Activated CD4-positive, alpha-beta T cell treated with anti-CD3 and anti-CD28 coated beads for 36 hours (primary cell): ENCODE results near the gene SMPD3. TPM values are rescaled to one million over a fixed set of nuclear protein-coding genes. Genes with fewer than 3 reads are reported as not detected.

Experiments used
- ATAC-seq: fragments of 200-7000 bp; cut with Tn5 transposase; one replicate; pipeline ENCODE4 v1.10.0; 2021; ENCODE audit warnings: mild to moderate bottlenecking, moderate library complexity
- CTCF ChIA-PET: fragments of 350-600 bp; sonication (Branson Sonifier 250); formaldehyde crosslinking; loops from one replicate; lab custom pipeline; 2021; ENCODE audit warnings: antibody characterized with exemption; lab: Charles Lee
- POLR2A ChIA-PET: fragments of 350-600 bp; sonication (Branson Sonifier 250); formaldehyde crosslinking; loops from one replicate; lab custom pipeline; 2021; ENCODE audit warnings: antibody characterized with exemption, inconsistent platforms; lab: Charles Lee
- DNase-seq: peaks from one replicate; pipeline ENCODE4 v3.0.0-alpha.2; 2020
- H3K27ac Mint-ChIP-seq: one replicate; pipeline ENCODE4 v1.8.0; 2021; ENCODE audit warnings: mixed read lengths
- H3K27me3 Mint-ChIP-seq: one replicate; pipeline ENCODE4 v1.8.0; 2021; ENCODE audit warnings: mixed read lengths
- H3K36me3 Mint-ChIP-seq: one replicate; pipeline ENCODE4 v1.8.0; 2021; ENCODE audit warnings: low read depth, mixed read lengths
- H3K4me1 Mint-ChIP-seq: one replicate; pipeline ENCODE4 v1.8.0; 2021; ENCODE audit warnings: mixed read lengths
- H3K4me3 Mint-ChIP-seq: one replicate; pipeline ENCODE4 v1.8.0; 2021; ENCODE audit warnings: mild to moderate bottlenecking, moderate library complexity, mixed read lengths
- H3K9me3 Mint-ChIP-seq: one replicate; pipeline ENCODE4 v1.8.0; 2021; ENCODE audit warnings: low read depth, mixed read lengths
- intact Hi-C, 2 experiments: fragments of 100-400 bp; cut with DNase I in 1 of 2; cut with micrococcal nuclease in 1 of 2; formaldehyde crosslinking; loops; one replicate each; pipeline versions ENCODE4 v1.14.2 to v1.15.1; 2022 to 2024; cut with DNase I, micrococcal nuclease
- total RNA-seq, 2 experiments: library from RNA; stranded (reverse); gene quantifications; one replicate each; pipeline ENCODE4 v1.2.3, GENCODE V29; 2021

The SMPD3 gene
- total RNA-seq, 2 experiments from 2014 or later, result 0.07 to 0.37 TPM

- H3K4me3 Mint-ChIP-seq, result no peak overlapping the region
- intact Hi-C loops, result no loop called here
- DNase-seq, result no peak
- H3K4me1 Mint-ChIP-seq, result peaks cover 2% of the 10 kb centered on the region
- H3K27ac Mint-ChIP-seq, result no peak overlapping the region
- H3K36me3 Mint-ChIP-seq, result peaks cover 44% of the 10 kb centered on the region
- ChIA-PET CTCF (interaction anchor here (0.6 kb wide), 1 partner anchor 69 kb away, joined by 3 read pairs; no protein-coding TSS in a partner anchor), POLR2A (no interaction called here)
- ATAC-seq, result no peak
- no peaks in the 10 kb centered on the region for H3K27me3 Mint-ChIP-seq
- H3K9me3 Mint-ChIP-seq, result no peaks in the 10 kb centered on the region
These were observed 102.2 kb downstream of the SMPD3 start for GRCh38 chr16:68345958-68346635.

- Mint-ChIP-seq H3K4me1 (peaks cover 2% of the 10 kb centered on the region), H3K27ac (no peak overlapping the region), H3K27me3 (no peaks in the 10 kb centered on the region), H3K4me3 (no peak overlapping the region), H3K9me3 (no peaks in the 10 kb centered on the region), H3K36me3 (peaks cover 50% of the 10 kb centered on the region)
- DNase-seq (no peak), ATAC-seq (no peak)
- intact Hi-C loops, result no loop called here
- ChIA-PET CTCF (interaction anchor here (0.6 to 0.7 kb wide), 2 partner anchors 11 to 69 kb away, joined by 3 read pairs; no protein-coding TSS in a partner anchor), POLR2A (no interaction called here)
These were observed 102.9 kb downstream of the SMPD3 start for GRCh38 chr16:68345351-68345810.

- H3K4me3 Mint-ChIP-seq, result no peak overlapping the region
- no peaks in the 10 kb centered on the region for H3K27me3 Mint-ChIP-seq
- H3K9me3 Mint-ChIP-seq, result no peaks in the 10 kb centered on the region
- intact Hi-C loops, result no loop called here
- no peak overlapping the region for H3K27ac Mint-ChIP-seq
- peaks cover 2% of the 10 kb centered on the region for H3K4me1 Mint-ChIP-seq
- ChIA-PET CTCF (interaction anchor here (0.6 to 1.5 kb wide), 4 partner anchors 25 to 516 kb away, joined by 3 to 7 read pairs (median 4); no protein-coding TSS in a partner anchor), POLR2A (interaction anchor here (0.7 kb wide), 1 partner anchor 184 kb away, joined by 6 read pairs; no protein-coding TSS in a partner anchor)
- no peak for DNase-seq
- no peak for ATAC-seq
- H3K36me3 Mint-ChIP-seq, result peaks cover 54% of the 10 kb centered on the region
These were observed 104.1 kb downstream of the SMPD3 start for GRCh38 chr16:68344252-68344651.

GRCh38 chr16:68343137-68343536, 105.2 kb downstream of the SMPD3 start:
- CTCF ChIA-PET, result interaction anchor here (0.6 to 2.2 kb wide), 3 partner anchors 14 to 82 kb away, joined by 4 to 7 read pairs (median 5); no protein-coding TSS in a partner anchor

GRCh38 chr16:68342620-68343019, 105.7 kb downstream of the SMPD3 start:
- H3K9me3 Mint-ChIP-seq, result no peaks in the 10 kb centered on the region
- no peaks in the 10 kb centered on the region for H3K27me3 Mint-ChIP-seq
- ChIA-PET CTCF (interaction anchor here (2.2 kb wide), 1 partner anchor 14 kb away, joined by 5 read pairs; no protein-coding TSS in a partner anchor), POLR2A (no interaction called here)
- DNase-seq (no peak), ATAC-seq (no peak)
- H3K4me3 Mint-ChIP-seq, result no peak overlapping the region
- peaks cover 49% of the 10 kb centered on the region for H3K36me3 Mint-ChIP-seq
- intact Hi-C loops, result no loop called here
- no peak overlapping the region for H3K27ac Mint-ChIP-seq
- H3K4me1 Mint-ChIP-seq, result peaks cover 2% of the 10 kb centered on the region

More at GRCh38 chr16:68343137-68343536, 105.2 kb downstream of the SMPD3 start:
- H3K4me1 Mint-ChIP-seq, result peaks cover 2% of the 10 kb centered on the region
- H3K36me3 Mint-ChIP-seq, result peaks cover 49% of the 10 kb centered on the region
- POLR2A ChIA-PET, result no interaction called here
- no peak for ATAC-seq
- H3K4me3 Mint-ChIP-seq, result no peak overlapping the region
- H3K27ac Mint-ChIP-seq, result no peak overlapping the region
- no peaks in the 10 kb centered on the region for H3K9me3 Mint-ChIP-seq
- no peak for DNase-seq
- no peaks in the 10 kb centered on the region for H3K27me3 Mint-ChIP-seq
- intact Hi-C loops, result no loop called here

- intact Hi-C loops, result no loop called here
- no peaks in the 10 kb centered on the region for H3K4me1 Mint-ChIP-seq
These were observed 109.1 kb downstream of the SMPD3 start for GRCh38 chr16:68339214-68339613.

GRCh38 chr16:68338326-68339119, 109.8 kb downstream of the SMPD3 start:
- intact Hi-C loops, result no loop called here
- no peak overlapping the region for H3K4me3 Mint-ChIP-seq
- H3K36me3 Mint-ChIP-seq, result peaks cover 48% of the 10 kb centered on the region
- DNase-seq (no peak), ATAC-seq (no peak)
- ChIA-PET POLR2A (no interaction called here), CTCF (interaction anchor here (0.6 to 3.5 kb wide), 5 partner anchors 11 to 575 kb away, joined by 3 to 16 read pairs (median 3); partner anchors contain the start of genes PRMT7 and SLC7A6OS)
- no peaks in the 10 kb centered on the region for H3K27me3 Mint-ChIP-seq
- H3K27ac Mint-ChIP-seq, result no peak overlapping the region
- no peaks in the 10 kb centered on the region for H3K4me1 Mint-ChIP-seq
- H3K9me3 Mint-ChIP-seq, result no peaks in the 10 kb centered on the region

More at GRCh38 chr16:68339214-68339613, 109.1 kb downstream of the SMPD3 start:
- Mint-ChIP-seq H3K9me3 (no peaks in the 10 kb centered on the region), H3K27me3 (no peaks in the 10 kb centered on the region), H3K4me3 (no peak overlapping the region), H3K36me3 (peaks cover 44% of the 10 kb centered on the region), H3K27ac (no peak overlapping the region)
- DNase-seq (no peak), ATAC-seq (no peak)
- ChIA-PET POLR2A (no interaction called here), CTCF (interaction anchor here (0.6 to 3.5 kb wide), 5 partner anchors 11 to 574 kb away, joined by 3 to 16 read pairs (median 4); no protein-coding TSS in a partner anchor)

GRCh38 chr16:68335175-68335574, 113.1 kb downstream of the SMPD3 start:
- intact Hi-C loops, result no loop called here
- H3K27me3 Mint-ChIP-seq, result no peaks in the 10 kb centered on the region
- H3K27ac Mint-ChIP-seq, result no peak overlapping the region
- ChIA-PET CTCF (interaction anchor here (0.6 to 19.5 kb wide), 2 partner anchors 68 to 174 kb away, joined by 3 to 517 read pairs; partner anchors contain the start of gene SLC7A6), POLR2A (no interaction called here)
- H3K4me1 Mint-ChIP-seq, result peaks cover 11% of the 10 kb centered on the region
- no peaks in the 10 kb centered on the region for H3K9me3 Mint-ChIP-seq
- ATAC-seq (no peak), DNase-seq (no peak)
- peaks cover 55% of the 10 kb centered on the region for H3K36me3 Mint-ChIP-seq
- H3K4me3 Mint-ChIP-seq, result no peak overlapping the region

GRCh38 chr16:68332411-68333121, 115.7 kb downstream of the SMPD3 start:
- DNase-seq (no peak), ATAC-seq (peak; percentile 34)
- H3K36me3 Mint-ChIP-seq, result peaks cover 47% of the 10 kb centered on the region
- POLR2A ChIA-PET, result no interaction called here
- intact Hi-C loops, result no loop called here
- no peaks in the 10 kb centered on the region for H3K9me3 Mint-ChIP-seq
- H3K27ac Mint-ChIP-seq, result peak overlapping the region; percentile 67
- peaks cover 18% of the 10 kb centered on the region for H3K4me1 Mint-ChIP-seq
- CTCF ChIA-PET, result interaction anchor here (0.5 to 19.5 kb wide), 4 partner anchors 66 to 529 kb away, joined by 3 to 517 read pairs (median 3); partner anchors contain the start of gene SLC7A6
- H3K4me3 Mint-ChIP-seq, result no peak overlapping the region
- no peaks in the 10 kb centered on the region for H3K27me3 Mint-ChIP-seq

- peaks cover 23% of the 10 kb centered on the region for H3K4me1 Mint-ChIP-seq
- ATAC-seq, result no peak
- CTCF ChIA-PET, result interaction anchor here (0.7 to 19.5 kb wide), 3 partner anchors 65 to 245 kb away, joined by 3 to 517 read pairs (median 3); partner anchors contain the start of gene SLC7A6
- POLR2A ChIA-PET, result no interaction called here
- DNase-seq, result no peak
- H3K27me3 Mint-ChIP-seq, result no peaks in the 10 kb centered on the region
- intact Hi-C loops, result no loop called here
- H3K36me3 Mint-ChIP-seq, result peaks cover 47% of the 10 kb centered on the region
- no peaks in the 10 kb centered on the region for H3K9me3 Mint-ChIP-seq
- peak overlapping the region; percentile 67 for H3K27ac Mint-ChIP-seq
- H3K4me3 Mint-ChIP-seq, result no peak overlapping the region
These were observed 116.4 kb downstream of the SMPD3 start for GRCh38 chr16:68331879-68332410.
